ENCODE results near the gene LARGE1.

The LARGE1 gene

GRCh38 chr22:33666961-33667619 lies 253.2 kb downstream of the LARGE1 start:
- no peaks in the 10 kb centered on the region for H3K36me3 ChIP-seq (replicated peaks)
- no peak overlapping the region for H3K27ac ChIP-seq
- H3K27me3 ChIP-seq (replicated peaks) = no peaks in the 10 kb centered on the region
- in situ Hi-C loops (cut with HindIII; ENCODE audit: low pct_ligation_motif_present, low sequenced_read_pairs) = no loop called here
- no peak overlapping the region for H3K4me3 ChIP-seq (ENCODE audit: low read depth, low read length)
- no peak for DNase-seq
- TF ChIP-seq CTCF (IDR thresholded peaks at IDR 0.05; ENCODE audit: low read depth, low read length, missing control alignments) = no peak

GRCh38 chr22:33666279-33666960 lies 253.9 kb downstream of the LARGE1 start:
- no peak for TF ChIP-seq CTCF (IDR thresholded peaks at IDR 0.05; ENCODE audit: low read depth, low read length, missing control alignments)
- DNase-seq = no peak
- Histone ChIP-seq H3K27me3 (replicated peaks) (no peaks in the 10 kb centered on the region), H3K36me3 (replicated peaks) (no peaks in the 10 kb centered on the region), H3K27ac (no peak overlapping the region), H3K4me3 (ENCODE audit: low read depth, low read length) (no peak overlapping the region)
- in situ Hi-C loops (cut with HindIII; ENCODE audit: low pct_ligation_motif_present, low sequenced_read_pairs) = no loop called here

- TF ChIP-seq CTCF (IDR thresholded peaks at IDR 0.05; ENCODE audit: low read depth, low read length, missing control alignments) = no peak
Observed at GRCh38 chr22:33659448-33659847, 260.8 kb downstream of the LARGE1 start.

GRCh38 chr22:33658775-33659174 lies 261.5 kb downstream of the LARGE1 start:
- in situ Hi-C loops (cut with HindIII; ENCODE audit: low pct_ligation_motif_present, low sequenced_read_pairs) = no loop called here

More at GRCh38 chr22:33659448-33659847, 260.8 kb downstream of the LARGE1 start:
- no peak overlapping the region for H3K27ac ChIP-seq
- H3K27me3 ChIP-seq (replicated peaks) = no peaks in the 10 kb centered on the region
- in situ Hi-C loops (cut with HindIII; ENCODE audit: low pct_ligation_motif_present, low sequenced_read_pairs) = no loop called here
- no peaks in the 10 kb centered on the region for H3K36me3 ChIP-seq (replicated peaks)
- no peak overlapping the region for H3K4me3 ChIP-seq (ENCODE audit: low read depth, low read length)
- DNase-seq = no peak

GRCh38 chr22:33657670-33658069 lies 262.6 kb downstream of the LARGE1 start:
- no peak overlapping the region for H3K27ac ChIP-seq
- no peaks in the 10 kb centered on the region for H3K36me3 ChIP-seq (replicated peaks)
- in situ Hi-C loops (cut with HindIII; ENCODE audit: low pct_ligation_motif_present, low sequenced_read_pairs) = no loop called here
- DNase-seq = no peak
- H3K27me3 ChIP-seq (replicated peaks) = no peaks in the 10 kb centered on the region
- no peak for TF ChIP-seq CTCF (IDR thresholded peaks at IDR 0.05; ENCODE audit: low read depth, low read length, missing control alignments)
- H3K4me3 ChIP-seq (ENCODE audit: low read depth, low read length) = no peak overlapping the region

More at GRCh38 chr22:33658775-33659174, 261.5 kb downstream of the LARGE1 start:
- H3K27ac ChIP-seq = no peak overlapping the region
- no peaks in the 10 kb centered on the region for H3K36me3 ChIP-seq (replicated peaks)
- no peaks in the 10 kb centered on the region for H3K27me3 ChIP-seq (replicated peaks)
- H3K4me3 ChIP-seq (ENCODE audit: low read depth, low read length) = no peak overlapping the region
- DNase-seq = peak; percentile 2
- no peak for TF ChIP-seq CTCF (IDR thresholded peaks at IDR 0.05; ENCODE audit: low read depth, low read length, missing control alignments)

Measured in brain microvascular endothelial cell (primary cell).